Colonic mucosa (tissue), 4 donors: ENCODE data around the gene B4GALT6. TPM values are rescaled to one million over a fixed set of nuclear protein-coding genes. Genes with fewer than 3 reads are reported as not detected.
A peak's percentile ranks its signal among the peaks of the same experiment; 100 is the strongest.

ENCODE experiments used
- DNase-seq: peaks from one replicate; pipeline ENCODE4 v3.0.0-alpha.2; 2020
- H3K27ac ChIP-seq: fragments of 200-600 bp; one replicate; pipeline ENCODE4 v1.8.0; 2021
- H3K27me3 ChIP-seq: fragments of 200-600 bp; one replicate; pipeline ENCODE4 v1.8.0; 2021
- H3K36me3 ChIP-seq: fragments of 200-600 bp; one replicate; pipeline ENCODE4 v1.8.0; 2021
- H3K4me1 ChIP-seq: fragments of 200-600 bp; one replicate; pipeline ENCODE4 v1.8.0; 2021; ENCODE audit warnings: mild to moderate bottlenecking
- H3K4me3 ChIP-seq: fragments of 200-600 bp; one replicate; pipeline ENCODE4 v1.8.0; 2021
- H3K9ac ChIP-seq, 2 donors: one replicate each; pipeline ENCODE4 v1.7.0; 2013; ENCODE audit warnings: control low read depth in 2 of 2, low read depth in 2 of 2, low read length in 2 of 2
- H3K9me3 ChIP-seq: fragments of 200-600 bp; one replicate; pipeline ENCODE4 v1.8.0; 2021
- intact Hi-C: fragments of 100-400 bp; cut with DNase I; formaldehyde crosslinking; loops from one replicate; pipeline ENCODE4 v1.14.1; 2022
- total RNA-seq, 2 donors: library from RNA; stranded (reverse); fragmentation: NEBNext Ultra II Directional in 1 of 2; extraction: Animal tissue kit (Norgen Biotek cat#: 25700) in 1 of 2; gene quantifications; one replicate each; pipeline ENCODE4 v1.2.1, GENCODE V29; 2021
- TF ChIP-seq, protein P1 (sequence below): fragments of 200-600 bp; IDR thresholded peaks from one replicate; pipeline ENCODE4 v1.8.0; 2022; ENCODE audit warnings: antibody characterized with exemption, mild to moderate bottlenecking
- donor health status: healthy.
- donor health status: DM: no; HTN: no; CAD: no.
- donor health status: DM: no; HTN: no; CAD: no.

Gene B4GALT6
- total RNA-seq, 2 donors from 2014 or later = 5.7 to 7.5 TPM

DNA sequence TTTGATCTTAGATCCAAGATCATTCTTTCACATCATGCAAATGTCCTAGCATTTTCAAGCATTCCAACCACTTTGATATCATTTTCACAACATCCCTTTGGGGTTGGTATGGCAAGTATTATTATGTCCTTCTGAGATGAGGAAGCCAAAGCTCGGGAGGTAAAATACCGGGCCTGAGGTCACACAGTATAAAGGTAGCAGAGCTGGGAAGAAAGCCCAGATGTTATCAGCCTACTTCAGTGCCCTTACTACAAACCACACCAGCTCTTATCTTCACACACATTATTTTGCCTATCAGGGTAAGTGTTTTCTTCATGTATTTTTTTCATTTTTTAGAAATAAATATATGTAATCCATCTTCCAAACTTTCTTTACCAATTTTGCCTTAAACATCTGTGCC, 4.2 kb upstream of the B4GALT6 start:
- Histone ChIP-seq H3K4me3 (no peak overlapping the region), H3K36me3 (no peaks in the 10 kb centered on the region), H3K4me1 (no peaks in the 10 kb centered on the region), H3K9ac (no peak overlapping the region), H3K27me3 (no peaks in the 10 kb centered on the region), H3K9me3 (no peaks in the 10 kb centered on the region), H3K27ac (no peak overlapping the region)
- DNase-seq = no peak
- intact Hi-C loops = no loop called here
- TF ChIP-seq, protein P1, sequence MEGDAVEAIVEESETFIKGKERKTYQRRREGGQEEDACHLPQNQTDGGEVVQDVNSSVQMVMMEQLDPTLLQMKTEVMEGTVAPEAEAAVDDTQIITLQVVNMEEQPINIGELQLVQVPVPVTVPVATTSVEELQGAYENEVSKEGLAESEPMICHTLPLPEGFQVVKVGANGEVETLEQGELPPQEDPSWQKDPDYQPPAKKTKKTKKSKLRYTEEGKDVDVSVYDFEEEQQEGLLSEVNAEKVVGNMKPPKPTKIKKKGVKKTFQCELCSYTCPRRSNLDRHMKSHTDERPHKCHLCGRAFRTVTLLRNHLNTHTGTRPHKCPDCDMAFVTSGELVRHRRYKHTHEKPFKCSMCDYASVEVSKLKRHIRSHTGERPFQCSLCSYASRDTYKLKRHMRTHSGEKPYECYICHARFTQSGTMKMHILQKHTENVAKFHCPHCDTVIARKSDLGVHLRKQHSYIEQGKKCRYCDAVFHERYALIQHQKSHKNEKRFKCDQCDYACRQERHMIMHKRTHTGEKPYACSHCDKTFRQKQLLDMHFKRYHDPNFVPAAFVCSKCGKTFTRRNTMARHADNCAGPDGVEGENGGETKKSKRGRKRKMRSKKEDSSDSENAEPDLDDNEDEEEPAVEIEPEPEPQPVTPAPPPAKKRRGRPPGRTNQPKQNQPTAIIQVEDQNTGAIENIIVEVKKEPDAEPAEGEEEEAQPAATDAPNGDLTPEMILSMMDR = no peak

DNA sequence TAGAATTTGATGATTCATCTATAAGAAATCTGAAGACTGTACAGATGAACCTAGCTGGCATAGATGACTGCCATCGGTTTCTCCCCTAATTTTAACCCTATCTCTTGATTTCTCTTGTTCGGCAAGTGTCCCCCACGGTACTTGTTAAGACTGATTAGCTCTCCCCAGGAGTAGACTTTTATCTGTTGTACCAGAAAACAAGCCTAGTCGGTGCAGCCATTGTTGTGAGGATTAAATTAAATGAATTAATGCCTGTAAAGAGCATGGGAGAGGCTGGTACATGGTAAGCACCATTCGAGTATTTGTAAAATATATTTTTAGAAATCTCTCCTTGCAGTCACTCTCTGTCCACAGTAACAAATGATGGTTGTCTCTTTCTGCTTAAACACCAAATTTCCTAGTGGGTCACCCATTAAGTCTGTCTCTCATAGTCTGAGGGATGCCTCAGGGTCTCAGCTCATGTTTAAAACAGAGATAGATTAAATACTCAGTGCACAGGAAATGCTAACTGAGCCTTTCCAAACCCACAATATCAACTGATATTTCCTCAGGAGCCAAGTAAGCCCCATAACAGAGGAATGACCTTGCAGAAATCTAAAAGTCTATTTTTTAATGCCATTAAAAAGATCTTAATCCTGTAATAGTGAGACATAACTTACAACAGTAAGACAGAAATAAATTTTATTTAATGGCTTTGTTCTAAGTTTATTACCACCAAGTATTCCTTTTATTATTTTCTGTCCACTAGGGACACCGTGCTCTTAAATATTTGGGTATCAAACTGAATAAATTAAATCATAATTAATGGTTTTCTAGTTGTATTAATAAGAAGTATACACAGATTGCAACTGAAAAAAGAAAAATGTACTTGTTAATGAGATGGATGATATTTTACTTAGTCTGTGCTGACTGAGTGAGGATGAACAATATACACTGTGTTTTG, 2.9 kb upstream of the B4GALT6 start:
- Histone ChIP-seq H3K27ac (no peak overlapping the region), H3K27me3 (no peaks in the 10 kb centered on the region), H3K4me1 (no peaks in the 10 kb centered on the region), H3K4me3 (no peak overlapping the region), H3K9ac (no peak overlapping the region), H3K36me3 (no peaks in the 10 kb centered on the region), H3K9me3 (no peaks in the 10 kb centered on the region)
- TF ChIP-seq, protein P1 = no peak
- intact Hi-C loops = no loop called here
- no peak for DNase-seq

DNA sequence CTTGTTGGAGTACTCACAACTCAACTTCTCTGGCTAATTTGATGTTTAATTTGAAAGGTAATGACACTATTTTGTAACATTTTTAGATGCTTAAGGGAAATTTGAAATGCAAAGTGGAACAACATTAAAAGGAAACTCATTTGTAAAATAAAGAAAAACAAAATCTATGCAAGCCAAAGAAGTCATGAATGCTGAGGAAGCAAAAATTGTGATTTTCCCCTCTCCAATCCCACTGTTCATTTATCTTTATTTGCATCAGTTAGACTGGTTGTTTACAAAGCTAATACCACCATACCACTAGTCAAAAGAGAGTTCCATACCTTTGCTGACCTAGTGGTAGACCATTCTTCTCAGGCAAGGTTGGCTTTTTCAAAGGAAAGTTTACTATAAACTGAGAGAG, 2.2 kb upstream of the B4GALT6 start:
- DNase-seq = no peak
- Histone ChIP-seq H3K27me3 (no peaks in the 10 kb centered on the region), H3K9ac (no peak overlapping the region), H3K9me3 (no peaks in the 10 kb centered on the region), H3K4me3 (no peak overlapping the region), H3K4me1 (no peaks in the 10 kb centered on the region), H3K36me3 (no peaks in the 10 kb centered on the region), H3K27ac (no peak overlapping the region)
- intact Hi-C loops = no loop called here
- TF ChIP-seq, protein P1 = no peak

DNA sequence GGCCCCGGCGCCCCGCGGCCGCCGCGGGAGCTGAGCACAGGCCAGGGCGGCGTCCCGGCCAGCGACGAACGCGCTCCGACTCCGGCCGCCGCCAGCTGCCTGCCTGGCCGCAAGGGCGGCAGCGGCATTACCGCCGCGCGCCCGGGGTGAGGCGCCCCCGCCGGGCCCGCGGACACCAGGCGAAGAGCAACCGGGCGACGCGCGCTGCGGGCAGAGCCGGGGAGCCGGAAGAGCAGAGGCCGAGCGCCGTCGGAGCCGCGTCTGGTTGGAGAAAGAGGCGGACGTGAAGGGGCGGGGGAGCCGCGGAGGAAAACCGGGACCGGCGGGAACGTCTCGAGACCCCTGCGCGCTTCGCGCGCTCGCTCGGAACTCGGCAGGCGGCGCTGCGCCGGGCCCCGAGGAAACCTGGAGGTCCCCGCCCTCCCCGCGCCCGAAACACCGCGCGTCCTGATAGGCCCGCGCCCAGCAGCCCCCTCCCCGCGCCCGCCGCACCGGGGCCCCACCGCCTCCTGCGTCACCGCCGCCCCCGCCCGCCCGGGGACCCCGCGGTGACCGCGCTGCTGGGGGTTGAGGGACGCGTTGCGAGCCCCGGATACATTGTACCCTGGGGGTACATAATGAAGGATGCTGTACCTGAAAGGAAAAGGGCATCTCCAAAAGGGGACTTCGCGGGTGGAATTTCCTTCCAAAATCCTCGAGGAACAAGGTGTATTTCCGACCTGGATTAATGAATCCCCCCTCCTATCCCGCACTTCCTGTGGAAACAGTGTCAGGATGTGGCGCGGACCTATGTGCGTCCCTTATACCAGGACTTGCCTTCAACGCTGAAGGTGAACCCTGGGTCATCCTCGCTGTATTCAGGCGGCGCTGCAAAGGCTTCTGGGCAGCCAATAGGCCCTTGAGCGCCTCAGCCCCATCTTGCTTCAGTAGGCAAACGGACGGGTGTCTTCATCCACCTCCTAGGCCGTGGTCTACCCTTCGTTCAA, 1.0 kb upstream of the B4GALT6 start:
- Histone ChIP-seq H3K27me3 (no peaks in the 10 kb centered on the region), H3K4me3 (peak overlapping the region; percentile 55), H3K27ac (peak overlapping the region; percentile 85), H3K4me1 (no peaks in the 10 kb centered on the region), H3K9ac (peak overlapping the region; percentile 23 to 61), H3K9me3 (no peaks in the 10 kb centered on the region), H3K36me3 (no peaks in the 10 kb centered on the region)
- TF ChIP-seq, protein P1 = peak; percentile 43
- peak; percentile 82 for DNase-seq
- intact Hi-C loops = no loop called here

DNA sequence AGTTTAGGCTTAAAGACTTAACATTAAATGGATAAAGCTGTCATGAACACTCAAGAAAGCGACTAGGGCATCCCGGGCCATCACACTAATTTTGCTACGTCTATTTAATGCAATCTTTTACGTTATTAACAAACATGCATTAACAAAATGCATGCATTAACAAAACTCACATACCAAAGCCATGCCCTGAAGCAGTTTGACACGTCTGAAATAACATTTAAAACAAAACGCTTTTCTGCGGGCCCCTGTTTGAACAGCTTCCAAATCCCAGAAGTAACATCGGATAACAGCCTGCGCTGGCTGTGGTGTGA, 458 bp downstream of the B4GALT6 start:
- Histone ChIP-seq H3K27ac (peak overlapping the region; percentile 73), H3K9ac (peak overlapping the region in 1 of 2 donors; percentile 26), H3K9me3 (no peaks in the 10 kb centered on the region), H3K4me3 (peak overlapping the region; percentile 61), H3K27me3 (no peaks in the 10 kb centered on the region), H3K4me1 (peaks cover 3% of the 10 kb centered on the region), H3K36me3 (no peaks in the 10 kb centered on the region)
- intact Hi-C loops = no loop called here
- DNase-seq = no peak
- TF ChIP-seq, protein P1 = no peak
